Measurements from ENCODE around the gene SNX2. TPM values are rescaled to one million over a fixed set of nuclear protein-coding genes. Genes with fewer than 3 reads are reported as not detected.

The SNX2 gene
- total RNA-seq, 2 donors from 2014 or later: 14.8 to 34.0 TPM

GRCh38 chr5:122844136-122844909 is 69.4 kb downstream of the SNX2 start:
- peak; percentile 31 to 62 (median 48) for DNase-seq
- ATAC-seq: peak; percentile 36
- peak overlapping the region; percentile 46 to 92 (median 86) for H3K27ac ChIP-seq
- peak overlapping the region; percentile 22 to 51 for H3K4me3 ChIP-seq
- peaks cover 11% of the 10 kb centered on the region for H3K4me1 ChIP-seq
- H3K27me3 ChIP-seq: no peaks in the 10 kb centered on the region
- no peaks in the 10 kb centered on the region for H3K9me3 ChIP-seq
- intact Hi-C loops (cut with DNase I): no loop called here
- TF ChIP-seq CTCF (IDR thresholded peaks at IDR 0.05) (no peak), POLR2A (IDR thresholded peaks at IDR 0.05) (peak in 1 of 3 donors; percentile 12)
- 12 to 27% methylated on average over 21 to 22 of the region's 22 CpGs for WGBS, 2 donors
- no peaks in the 10 kb centered on the region for H3K36me3 ChIP-seq (replicated peaks in 1 of 2; ENCODE audit: insufficient read depth in 1 of 2, low read depth in 2 of 2)

GRCh38 chr5:122844910-122845228 is 70.0 kb downstream of the SNX2 start:
- ATAC-seq (peak; percentile 10), DNase-seq (peak in 2 of 4 donors; percentile 13)
- Histone ChIP-seq H3K27me3 (no peaks in the 10 kb centered on the region), H3K4me1 (peaks cover 11% of the 10 kb centered on the region), H3K9me3 (no peaks in the 10 kb centered on the region), H3K27ac (peak overlapping the region; percentile 46 to 92 (median 86)), H3K4me3 (peak overlapping the region; percentile 22 to 51), H3K36me3 (replicated peaks in 1 of 2; ENCODE audit: insufficient read depth in 1 of 2, low read depth in 2 of 2) (no peaks in the 10 kb centered on the region)
- 0 to 1% methylated on average over 16 of the region's 16 CpGs for WGBS, 2 donors
- intact Hi-C loops (cut with DNase I): no loop called here
- TF ChIP-seq POLR2A (IDR thresholded peaks at IDR 0.05) (no peak), CTCF (IDR thresholded peaks at IDR 0.05) (no peak)

GRCh38 chr5:122845229-122846050 is 70.6 kb downstream of the SNX2 start, which contains the start of gene SNX24:
TSS of gene SNX24 (plus strand) at chr5:122845613. CDS start at chr5:122845634, 21 bp downstream.
- ATAC-seq: peak; percentile 86
- H3K27me3 ChIP-seq: no peaks in the 10 kb centered on the region
- intact Hi-C loops (cut with DNase I): no loop called here
- DNase-seq: peak; percentile 81 to 87 (median 84)
- H3K4me1 ChIP-seq: peaks cover 11% of the 10 kb centered on the region
- 0 to 1% methylated on average over 19 to 69 of the region's 92 CpGs for WGBS, 2 donors
- H3K9me3 ChIP-seq: no peaks in the 10 kb centered on the region
- H3K4me3 ChIP-seq: peak within 1 kb of the TSS; percentile 52 to 96
- H3K27ac ChIP-seq: peak within 1 kb of the TSS; percentile 46 to 92 (median 86)
- TF ChIP-seq CTCF (IDR thresholded peaks at IDR 0.05) (no peak), POLR2A (IDR thresholded peaks at IDR 0.05) (peak; percentile 36 to 74 (median 70))
- H3K36me3 ChIP-seq (replicated peaks in 1 of 2; ENCODE audit: insufficient read depth in 1 of 2, low read depth in 2 of 2): no peaks in the 10 kb centered on the region

- TF ChIP-seq CTCF (IDR thresholded peaks at IDR 0.05): peak in 1 of 7 experiments; percentile 7
- TF ChIP-seq POLR2A (IDR thresholded peaks at IDR 0.05): no peak
- Histone ChIP-seq H3K36me3 (replicated peaks in 1 of 2; ENCODE audit: insufficient read depth in 1 of 2, low read depth in 2 of 2) (no peaks in the 10 kb centered on the region), H3K4me3 (peak overlapping the region; percentile 52 to 96), H3K27ac (peak overlapping the region; percentile 46 to 92 (median 86)), H3K9me3 (no peaks in the 10 kb centered on the region), H3K4me1 (peaks cover 11% of the 10 kb centered on the region), H3K27me3 (no peaks in the 10 kb centered on the region)
- peak; percentile 9 for ATAC-seq
- peak in 1 of 4 donors; percentile 5 for DNase-seq
- intact Hi-C loops (cut with DNase I): no loop called here
- 3 to 4% methylated on average over 6 of the region's 6 CpGs for WGBS, 2 donors
These were observed 71.2 kb downstream of the SNX2 start for GRCh38 chr5:122846051-122846550.
